Neutrophil (primary cell): ENCODE measurements around the gene CYP4F3.
"Not testable (repeated sequence)": the region's sequence is repeated elsewhere in the genome, so short reads cannot be mapped to it uniquely, and the experiment has no call there.

Source experiments
- H3K27ac ChIP-seq: fragments of 200-600 bp; sonication (generic); 2 replicates; pipeline ENCODE4 v1.5.1; 2016; ENCODE audit warnings: mild to moderate bottlenecking, moderate library complexity
- H3K27me3 ChIP-seq: fragments of 200-600 bp; sonication (generic); 2 replicates; pipeline ENCODE4 v1.6.0; 2016; ENCODE audit warnings: mild to moderate bottlenecking
- H3K36me3 ChIP-seq: fragments of 200-600 bp; sonication (generic); 2 replicates; pipeline ENCODE4 v1.5.1; 2017
- H3K4me1 ChIP-seq, 2 experiments: fragments of 200-600 bp in 1 of 2; sonication (generic) in 1 of 2; 1 replicate in 1 of 2; 2 replicates in 1 of 2; pipeline versions ENCODE4 v1.5.1 to v1.6.1; 2013 to 2016; ENCODE audit warnings: low read depth in 1 of 2, low read length in 1 of 2, mild to moderate bottlenecking in 1 of 2, moderate library complexity in 1 of 2; ENCODE audit not compliant: control insufficient read depth in 1 of 2, insufficient read depth in 1 of 2
- H3K4me3 ChIP-seq, 2 experiments: fragments of 200-600 bp in 1 of 2; sonication (generic) in 1 of 2; 1 replicate in 1 of 2; 2 replicates in 1 of 2; pipeline ENCODE4 v1.5.1; 2013 to 2016; ENCODE audit warnings: low read depth in 1 of 2, low read length in 1 of 2, mild to moderate bottlenecking in 1 of 2, moderate library complexity in 1 of 2
- H3K9me3 ChIP-seq: fragments of 200-600 bp; sonication (generic); 2 replicates; pipeline ENCODE4 v1.5.1; 2016
- TF ChIP-seq, protein P1 (sequence below): fragments of 200-600 bp; sonication (generic); IDR thresholded peaks from 2 replicates; pipeline ENCODE4 v1.5.1; 2016; ENCODE audit warnings: antibody characterized with exemption

The CYP4F3 gene

GRCh38 chr19:15672580-15673175 lies 32.0 kb downstream of the CYP4F3 start, which contains the start of gene CYP4F12:
CYP4F12 (plus strand) TSS chr19:15673087; CDS start chr19:15673530, 443 bp downstream.
- H3K4me3 ChIP-seq: no peak within 1 kb of the TSS
- peaks cover 64% of the 10 kb centered on the region for H3K36me3 ChIP-seq
- TF ChIP-seq, protein P1, sequence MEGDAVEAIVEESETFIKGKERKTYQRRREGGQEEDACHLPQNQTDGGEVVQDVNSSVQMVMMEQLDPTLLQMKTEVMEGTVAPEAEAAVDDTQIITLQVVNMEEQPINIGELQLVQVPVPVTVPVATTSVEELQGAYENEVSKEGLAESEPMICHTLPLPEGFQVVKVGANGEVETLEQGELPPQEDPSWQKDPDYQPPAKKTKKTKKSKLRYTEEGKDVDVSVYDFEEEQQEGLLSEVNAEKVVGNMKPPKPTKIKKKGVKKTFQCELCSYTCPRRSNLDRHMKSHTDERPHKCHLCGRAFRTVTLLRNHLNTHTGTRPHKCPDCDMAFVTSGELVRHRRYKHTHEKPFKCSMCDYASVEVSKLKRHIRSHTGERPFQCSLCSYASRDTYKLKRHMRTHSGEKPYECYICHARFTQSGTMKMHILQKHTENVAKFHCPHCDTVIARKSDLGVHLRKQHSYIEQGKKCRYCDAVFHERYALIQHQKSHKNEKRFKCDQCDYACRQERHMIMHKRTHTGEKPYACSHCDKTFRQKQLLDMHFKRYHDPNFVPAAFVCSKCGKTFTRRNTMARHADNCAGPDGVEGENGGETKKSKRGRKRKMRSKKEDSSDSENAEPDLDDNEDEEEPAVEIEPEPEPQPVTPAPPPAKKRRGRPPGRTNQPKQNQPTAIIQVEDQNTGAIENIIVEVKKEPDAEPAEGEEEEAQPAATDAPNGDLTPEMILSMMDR: no peak
- no peaks in the 10 kb centered on the region for H3K27me3 ChIP-seq
- peaks cover 12 to 20% of the 10 kb centered on the region in 2 experiments for H3K4me1 ChIP-seq
- no peaks in the 10 kb centered on the region for H3K9me3 ChIP-seq
- H3K27ac ChIP-seq: peak within 1 kb of the TSS; percentile 29

DNA sequence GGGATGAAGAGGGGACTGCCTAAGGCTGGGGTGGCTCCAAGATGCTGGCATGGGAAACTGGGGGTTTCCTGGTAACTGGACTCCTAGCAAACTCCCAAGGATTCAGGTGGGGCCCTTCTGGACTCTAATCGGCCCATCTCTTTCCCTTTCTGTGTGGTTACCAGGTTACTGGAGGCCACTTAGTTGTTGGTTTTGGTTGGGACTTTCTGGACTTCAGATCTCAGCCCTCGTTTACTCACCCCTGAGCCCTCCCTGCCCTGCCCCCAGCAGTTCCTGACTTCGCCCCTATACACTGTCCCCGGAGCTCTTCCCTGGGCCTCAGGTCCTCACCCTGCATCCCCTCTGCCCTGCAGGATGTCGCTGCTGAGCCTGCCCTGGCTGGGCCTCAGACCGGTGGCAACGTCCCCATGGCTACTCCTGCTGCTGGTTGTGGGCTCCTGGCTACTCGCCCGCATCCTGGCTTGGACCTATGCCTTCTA lies 32.5 kb downstream of the CYP4F3 start:
- H3K9me3 ChIP-seq: no peaks in the 10 kb centered on the region
- no peak overlapping the region for H3K27ac ChIP-seq
- peaks cover 69% of the 10 kb centered on the region for H3K36me3 ChIP-seq
- peaks cover 12 to 20% of the 10 kb centered on the region in 2 experiments for H3K4me1 ChIP-seq
- no peak overlapping the region for H3K4me3 ChIP-seq
- H3K27me3 ChIP-seq: no peaks in the 10 kb centered on the region
- TF ChIP-seq, protein P1: no peak

GRCh38 chr19:15675560-15675959 lies 34.9 kb downstream of the CYP4F3 start:
- no peaks in the 10 kb centered on the region for H3K27me3 ChIP-seq
- no peak overlapping the region for H3K4me3 ChIP-seq
- TF ChIP-seq, protein P1: no peak
- no peak overlapping the region for H3K27ac ChIP-seq
- H3K4me1 ChIP-seq: peaks cover 0 to under 1% of the 10 kb centered on the region in 2 experiments
- no peaks in the 10 kb centered on the region for H3K9me3 ChIP-seq
- H3K36me3 ChIP-seq: peaks cover 75% of the 10 kb centered on the region

DNA sequence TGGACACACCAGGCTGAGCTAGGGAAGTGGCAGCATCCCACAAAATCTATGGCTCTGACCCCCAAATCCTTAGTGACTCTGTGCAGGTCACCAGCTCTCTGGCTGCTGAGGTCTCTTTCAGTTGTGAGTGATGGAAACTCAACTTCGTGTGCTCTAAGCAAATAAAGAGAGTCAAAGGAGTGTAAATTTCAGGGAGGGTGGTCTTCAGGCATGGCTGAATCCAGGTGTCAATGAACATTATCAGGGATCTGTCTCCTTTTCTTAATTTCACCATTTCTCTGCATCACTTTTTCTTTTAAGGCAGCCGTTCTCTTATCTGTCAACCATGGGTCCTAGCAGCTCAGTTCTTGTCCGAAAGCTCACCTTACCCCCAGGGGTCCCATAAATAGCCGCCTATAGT lies 38.4 kb downstream of the CYP4F3 start:
- TF ChIP-seq, protein P1: no peak
- no peaks in the 10 kb centered on the region for H3K9me3 ChIP-seq
- no peak overlapping the region for H3K4me3 ChIP-seq
- H3K4me1 ChIP-seq: no peaks in the 10 kb centered on the region
- H3K36me3 ChIP-seq: peaks cover 82% of the 10 kb centered on the region
- H3K27me3 ChIP-seq: peaks cover 3% of the 10 kb centered on the region
- no peak overlapping the region for H3K27ac ChIP-seq

GRCh38 chr19:15679865-15680264 lies 39.2 kb downstream of the CYP4F3 start:
- H3K27me3 ChIP-seq, H3K27ac ChIP-seq, H3K4me3 ChIP-seq, H3K9me3 ChIP-seq, H3K4me1 ChIP-seq: not testable (repeated sequence)
- H3K36me3 ChIP-seq: peaks cover 84% of the 10 kb centered on the region

- H3K4me3 ChIP-seq: no peak overlapping the region
- H3K27ac ChIP-seq: no peak overlapping the region
- peaks cover 84% of the 10 kb centered on the region for H3K36me3 ChIP-seq
- H3K4me1 ChIP-seq: no peaks in the 10 kb centered on the region
- TF ChIP-seq, protein P1: no peak
- H3K27me3 ChIP-seq: peaks cover 3% of the 10 kb centered on the region
- H3K9me3 ChIP-seq: no peaks in the 10 kb centered on the region
Observed at GRCh38 chr19:15680478-15681322, 40.0 kb downstream of the CYP4F3 start.
